SK-N-SH (cell line): Measurements from ENCODE around the gene HLA-DQB2. TPM values are rescaled to one million over a fixed set of nuclear protein-coding genes. Genes with fewer than 3 reads are reported as not detected.

Experiments
- CTCF ChIA-PET: fragments of 300-600, 350-600 bp; formaldehyde crosslinking; extraction: SDS; loops from one replicate; lab custom pipeline; 2021; lab: Yijun Ruan, JAX
- POLR2A ChIA-PET: fragments of 350-600 bp; sonication (Branson Sonifier 250); formaldehyde crosslinking; extraction: SDS; loops from one replicate; lab custom pipeline; 2020; ENCODE audit warnings: antibody characterized with exemption, inconsistent platforms; lab: Yijun Ruan, JAX
- DNase-seq: peaks from one replicate; pipeline ENCODE4 v3.0.0; 2012
- H2AFZ ChIP-seq: fragments of 200-600 bp; sonication (generic); 2 replicates; pipeline ENCODE4 v1.8.1; 2016; ENCODE audit warnings: antibody characterized with exemption, mild to moderate bottlenecking, low read depth
- H3F3A ChIP-seq: fragments of 200-600 bp; sonication (generic); replicated peaks from 2 replicates; pipeline ENCODE3; 2016; ENCODE audit warnings: antibody characterized with exemption, mild to moderate bottlenecking; ENCODE audit not compliant: insufficient read depth
- H3K27ac ChIP-seq, 2 experiments: fragments of 200-500 bp in 1 of 2; fragments of 200-600 bp in 1 of 2; sonication (Bioruptor generic) in 1 of 2; sonication (generic), shearing (Covaris generic) in 1 of 2; 2 replicates each; pipeline versions ENCODE4 v1.5.1 to v1.6.1; 2014 to 2016; ENCODE audit warnings: low read depth in 2 of 2, inconsistent platforms in 1 of 2, low read length in 1 of 2, mild to moderate bottlenecking in 1 of 2, mixed read lengths in 1 of 2
- H3K27me3 ChIP-seq: fragments of 200-600 bp; sonication (generic), shearing (Covaris generic); 2 replicates; pipeline ENCODE4 v1.6.1; 2016; ENCODE audit warnings: mixed run types; ENCODE audit not compliant: insufficient read depth
- H3K36me3 ChIP-seq, 2 experiments: fragments of 200-500 bp in 1 of 2; fragments of 200-600 bp in 1 of 2; sonication (Bioruptor generic) in 1 of 2; sonication (generic) in 1 of 2; replicated peaks in 1 of 2; 2 replicates each; pipeline versions ENCODE3 to v1.5.1; 2014 to 2016; ENCODE audit warnings: low read length in 1 of 2, mild to moderate bottlenecking in 1 of 2; ENCODE audit not compliant: insufficient read depth in 2 of 2, control insufficient read depth in 1 of 2
- H3K4me1 ChIP-seq, 2 experiments: fragments of 200-500 bp in 1 of 2; fragments of 200-600 bp in 1 of 2; sonication (Bioruptor generic) in 1 of 2; sonication (generic), shearing (Covaris generic) in 1 of 2; 2 replicates each; pipeline versions ENCODE4 v1.5.1 to v1.6.1; 2014 to 2016; ENCODE audit warnings: low read depth in 1 of 2, low read length in 1 of 2, mixed run types in 1 of 2; ENCODE audit not compliant: insufficient read depth in 2 of 2, control insufficient read depth in 1 of 2
- H3K4me2 ChIP-seq: fragments of 200-600 bp; sonication (generic), shearing (Covaris generic); 2 replicates; pipeline ENCODE4 v1.6.1; 2017; ENCODE audit warnings: mixed run types
- H3K4me3 ChIP-seq, 2 experiments: fragments of 200-500 bp in 1 of 2; fragments of 200-600 bp in 1 of 2; sonication (Bioruptor generic) in 1 of 2; sonication (generic), shearing (Covaris generic) in 1 of 2; 2 replicates each; pipeline versions ENCODE4 v1.5.1 to v1.8.1; 2014 to 2016; ENCODE audit warnings: low read depth in 2 of 2, inconsistent platforms in 1 of 2, low read length in 1 of 2, mild to moderate bottlenecking in 1 of 2, mixed read lengths in 1 of 2, moderate library complexity in 1 of 2
- H3K79me2 ChIP-seq: fragments of 200-600 bp; sonication (generic); 2 replicates; pipeline ENCODE4 v1.8.1; 2017; ENCODE audit warnings: mild to moderate bottlenecking; ENCODE audit not compliant: insufficient read depth
- H3K9ac ChIP-seq: fragments of 200-600 bp; sonication (generic); 2 replicates; pipeline ENCODE4 v1.6.1; 2017; ENCODE audit warnings: mixed run types
- H3K9me2 ChIP-seq: fragments of 200-600 bp; sonication (generic); 2 replicates; pipeline ENCODE4 v1.6.1; 2017; ENCODE audit warnings: mixed run types
- H3K9me3 ChIP-seq: fragments of 200-600 bp; sonication (generic); 2 replicates; pipeline ENCODE4 v1.6.1; 2017; ENCODE audit warnings: mixed run types, mild to moderate bottlenecking, moderate library complexity
- H4K20me1 ChIP-seq: fragments of 200-600 bp; sonication (generic); 2 replicates; pipeline ENCODE4 v1.6.1; 2017; ENCODE audit warnings: mild to moderate bottlenecking, mixed run types; ENCODE audit not compliant: insufficient read depth
- ELF1 ChIP-seq: IDR thresholded peaks from 2 replicates; pipeline ENCODE4 v1.4.0; 2012
- EP300 ChIP-seq, 2 experiments: IDR thresholded peaks; 2 replicates each; pipeline versions ENCODE4 v1.4.0 to v1.6.1; 2012; ENCODE audit warnings: borderline replicate concordance in 1 of 2, low read depth in 1 of 2, low read length in 1 of 2
- FOSL2 ChIP-seq: IDR thresholded peaks from 2 replicates; pipeline ENCODE4 v1.4.0; 2012; ENCODE audit warnings: low read depth, mild to moderate bottlenecking, moderate library complexity, borderline replicate concordance
- FOXM1 ChIP-seq: IDR thresholded peaks from 2 replicates; pipeline ENCODE4 v1.4.0; 2012; ENCODE audit warnings: low read depth, mild to moderate bottlenecking
- GATA2 ChIP-seq: sonication (generic); formaldehyde crosslinking; IDR thresholded peaks from 2 replicates; pipeline ENCODE4 v1.5.0; 2020; ENCODE audit warnings: mild to moderate bottlenecking, missing genetic modification reagents
- JUND ChIP-seq: IDR thresholded peaks from 2 replicates; pipeline ENCODE4 v1.4.0; 2012
- MAX ChIP-seq: IDR thresholded peaks from 2 replicates; pipeline ENCODE4 v1.4.0; 2012; ENCODE audit warnings: low read depth
- MEF2A ChIP-seq: IDR thresholded peaks from 2 replicates; pipeline ENCODE4 v1.4.0; 2012; ENCODE audit warnings: low read depth, borderline replicate concordance
- PBX3 ChIP-seq: IDR thresholded peaks from 2 replicates; pipeline ENCODE4; 2012
- RXRA ChIP-seq: IDR thresholded peaks from 2 replicates; pipeline ENCODE4 v1.4.0; 2012; ENCODE audit warnings: low read depth, mild to moderate bottlenecking, borderline replicate concordance
- SMC3 ChIP-seq: IDR thresholded peaks from 2 replicates; pipeline ENCODE4 v1.6.1; 2012; ENCODE audit warnings: low read depth, low read length, improper control_type of control experiment
- TAF1 ChIP-seq: IDR thresholded peaks from 2 replicates; pipeline ENCODE4 v1.6.1; 2012; ENCODE audit warnings: low read depth, mild to moderate bottlenecking, low read length, moderate library complexity, borderline replicate concordance
- TCF12 ChIP-seq: IDR thresholded peaks from 2 replicates; pipeline ENCODE4 v1.4.0; 2012
- YY1 ChIP-seq: IDR thresholded peaks from 2 replicates; pipeline ENCODE4 v1.4.0; 2012; ENCODE audit warnings: low read depth, mild to moderate bottlenecking
- ZBTB33 ChIP-seq: IDR thresholded peaks from 2 replicates; pipeline ENCODE4 v1.4.0; 2012; ENCODE audit warnings: low read depth, borderline replicate concordance
- WGBS: methylation state at CpG from one replicate; pipeline ENCODE4 v1.1.6; 2017; ENCODE audit warnings: low lambda C conversion rate; 5-methylcytosine and 5-hydroxymethylcytosine counted together
- polyA plus RNA-seq, 3 experiments: library from polyadenylated mRNA; depleted of rRNA; stranded (reverse); fragments of >200 nt; gene quantifications; 2 replicates each; pipeline ENCODE4 v1.2.3, GENCODE V29; 2012

Gene HLA-DQB2
- polyA plus RNA-seq, 1 of the 3 experiments (the other 2 are of a cell fraction) = not detected

- Histone ChIP-seq H3K9ac (no peak overlapping the region), H3K4me1 (no peaks in the 10 kb centered on the region; a peak in 1 of 4 replicates), H3F3A (no peaks in the 10 kb centered on the region), H3K27ac (no peak overlapping the region), H3K27me3 (peaks cover 19% of the 10 kb centered on the region; the same call in 1 of the 2 replicates), H3K4me3 (no peak overlapping the region), H3K36me3 (no peaks in the 10 kb centered on the region), H3K79me2 (no peaks in the 10 kb centered on the region), H2AFZ (no peak overlapping the region), H3K9me2 (no peaks in the 10 kb centered on the region), H3K4me2 (no peak overlapping the region), H3K9me3 (no peaks in the 10 kb centered on the region), H4K20me1 (no peaks in the 10 kb centered on the region)
- 11% methylated on average over 3 of the region's 3 CpGs for WGBS
- TF ChIP-seq TCF12 = no peak
- no peak for TF ChIP-seq ZBTB33
- TF ChIP-seq YY1 = no peak
- no peak for TF ChIP-seq RXRA
- no peak for TF ChIP-seq ELF1
- no peak for TF ChIP-seq TAF1
- TF ChIP-seq JUND = no peak
- TF ChIP-seq PBX3 = no peak
- TF ChIP-seq FOXM1 = no peak
- no peak for TF ChIP-seq MAX
- TF ChIP-seq EP300 (IDR thresholded peaks at IDR 0.05; ENCODE audit: borderline replicate concordance in 1 of 2, low read depth in 1 of 2, low read length in 1 of 2) = no peak
- TF ChIP-seq MEF2A = no peak
- TF ChIP-seq FOSL2 = no peak
- TF ChIP-seq SMC3 = no peak
- POLR2A ChIA-PET = no interaction called here
- no peak for DNase-seq
- CTCF ChIA-PET = interaction anchor here (0.7 to 2.1 kb wide), 8 partner anchors 12 to 554 kb away, joined by 3 to 9 read pairs (median 4); no protein-coding TSS in a partner anchor
Measured at GRCh38 chr6:32799740-32800139, 36.4 kb upstream of the HLA-DQB2 start.

- no peaks in the 10 kb centered on the region for H3F3A ChIP-seq
- H3K9me2 ChIP-seq = no peaks in the 10 kb centered on the region
- CTCF ChIA-PET = interaction anchor here (0.7 to 2.1 kb wide), 8 partner anchors 11 to 384 kb away, joined by 3 to 9 read pairs (median 4); partner anchors contain the start of gene TAP2
- H3K9me3 ChIP-seq = no peaks in the 10 kb centered on the region
- no peak overlapping the region for H3K9ac ChIP-seq
- no peaks in the 10 kb centered on the region for H3K36me3 ChIP-seq
- H2AFZ ChIP-seq = no peak overlapping the region
- POLR2A ChIA-PET = no interaction called here
- H4K20me1 ChIP-seq = no peaks in the 10 kb centered on the region
- H3K4me2 ChIP-seq = no peak overlapping the region
- no peak overlapping the region for H3K4me3 ChIP-seq
- no peak overlapping the region for H3K27ac ChIP-seq
- H3K4me1 ChIP-seq = no peaks in the 10 kb centered on the region; a peak in 1 of 4 replicates
- DNase-seq = no peak
- peaks cover 25% of the 10 kb centered on the region; the same call in 1 of the 2 replicates for H3K27me3 ChIP-seq
- 8% methylated on average over 3 of the region's 3 CpGs for WGBS
- no peaks in the 10 kb centered on the region for H3K79me2 ChIP-seq
- TF ChIP-seq GATA2 (CRISPR knock-in tag) = no peak
Measured at GRCh38 chr6:32799168-32799567, 35.8 kb upstream of the HLA-DQB2 start.
